ENCODE data around the gene RCAN2.
"Not testable (repeated sequence)": the region's sequence is repeated elsewhere in the genome, so short reads cannot be mapped to it uniquely, and the experiment has no call there.

RCAN2 gene

GRCh38 chr6:46414398-46414797, 76.9 kb downstream of the RCAN2 start:
- in situ Hi-C loops (cut with HindIII; ENCODE audit: low sequenced_read_pairs) = no loop called here
- DNase-seq (ENCODE audit: low read depth) = no peak
- no peak overlapping the region for H3K4me3 ChIP-seq (ENCODE audit: low read depth, low read length)
- no peak for TF ChIP-seq CTCF (IDR thresholded peaks at IDR 0.05; ENCODE audit: low read depth, low read length, missing control alignments)

GRCh38 chr6:46412662-46413061, 78.6 kb downstream of the RCAN2 start:
- no peak for TF ChIP-seq CTCF (IDR thresholded peaks at IDR 0.05; ENCODE audit: low read depth, low read length, missing control alignments)
- no peak for DNase-seq (ENCODE audit: low read depth)
- H3K4me3 ChIP-seq (ENCODE audit: low read depth, low read length) = no peak overlapping the region
- in situ Hi-C loops (cut with HindIII; ENCODE audit: low sequenced_read_pairs) = no loop called here

GRCh38 chr6:46411456-46412197, 79.6 kb downstream of the RCAN2 start:
- in situ Hi-C loops (cut with HindIII; ENCODE audit: low sequenced_read_pairs) = no loop called here
- no peak for TF ChIP-seq CTCF (IDR thresholded peaks at IDR 0.05; ENCODE audit: low read depth, low read length, missing control alignments)
- H3K4me3 ChIP-seq (ENCODE audit: low read depth, low read length) = no peak overlapping the region
- DNase-seq (ENCODE audit: low read depth) = no peak

GRCh38 chr6:46410334-46410953, 80.8 kb downstream of the RCAN2 start:
- in situ Hi-C loops (cut with HindIII; ENCODE audit: low sequenced_read_pairs) = no loop called here
- peak; percentile 11 for DNase-seq (ENCODE audit: low read depth)
- no peak overlapping the region for H3K4me3 ChIP-seq (ENCODE audit: low read depth, low read length)
- TF ChIP-seq CTCF (IDR thresholded peaks at IDR 0.05; ENCODE audit: low read depth, low read length, missing control alignments) = peak; percentile 51

- TF ChIP-seq CTCF (IDR thresholded peaks at IDR 0.05; ENCODE audit: low read depth, low read length, missing control alignments) = no peak
- no peak overlapping the region for H3K4me3 ChIP-seq (ENCODE audit: low read depth, low read length)
- in situ Hi-C loops (cut with HindIII; ENCODE audit: low sequenced_read_pairs) = no loop called here
- no peak for DNase-seq (ENCODE audit: low read depth)
Measured at GRCh38 chr6:46407776-46408530, 83.3 kb downstream of the RCAN2 start.

- H3K4me3 ChIP-seq (ENCODE audit: low read depth, low read length) = no peak overlapping the region
- TF ChIP-seq CTCF (IDR thresholded peaks at IDR 0.05; ENCODE audit: low read depth, low read length, missing control alignments) = no peak
- in situ Hi-C loops (cut with HindIII; ENCODE audit: low sequenced_read_pairs) = no loop called here
- no peak for DNase-seq (ENCODE audit: low read depth)
Measured at GRCh38 chr6:46407246-46407645, 84.0 kb downstream of the RCAN2 start.

GRCh38 chr6:46405620-46406180, 85.5 kb downstream of the RCAN2 start:
- in situ Hi-C loops (cut with HindIII; ENCODE audit: low sequenced_read_pairs); DNase-seq (ENCODE audit: low read depth): not testable (repeated sequence)

More at GRCh38 chr6:46405620-46406180, 85.5 kb downstream of the RCAN2 start:
- not testable (repeated sequence) for H3K4me3 ChIP-seq (ENCODE audit: low read depth, low read length)
